ENCODE measurements around the gene LVRN.

Gene LVRN

DNA sequence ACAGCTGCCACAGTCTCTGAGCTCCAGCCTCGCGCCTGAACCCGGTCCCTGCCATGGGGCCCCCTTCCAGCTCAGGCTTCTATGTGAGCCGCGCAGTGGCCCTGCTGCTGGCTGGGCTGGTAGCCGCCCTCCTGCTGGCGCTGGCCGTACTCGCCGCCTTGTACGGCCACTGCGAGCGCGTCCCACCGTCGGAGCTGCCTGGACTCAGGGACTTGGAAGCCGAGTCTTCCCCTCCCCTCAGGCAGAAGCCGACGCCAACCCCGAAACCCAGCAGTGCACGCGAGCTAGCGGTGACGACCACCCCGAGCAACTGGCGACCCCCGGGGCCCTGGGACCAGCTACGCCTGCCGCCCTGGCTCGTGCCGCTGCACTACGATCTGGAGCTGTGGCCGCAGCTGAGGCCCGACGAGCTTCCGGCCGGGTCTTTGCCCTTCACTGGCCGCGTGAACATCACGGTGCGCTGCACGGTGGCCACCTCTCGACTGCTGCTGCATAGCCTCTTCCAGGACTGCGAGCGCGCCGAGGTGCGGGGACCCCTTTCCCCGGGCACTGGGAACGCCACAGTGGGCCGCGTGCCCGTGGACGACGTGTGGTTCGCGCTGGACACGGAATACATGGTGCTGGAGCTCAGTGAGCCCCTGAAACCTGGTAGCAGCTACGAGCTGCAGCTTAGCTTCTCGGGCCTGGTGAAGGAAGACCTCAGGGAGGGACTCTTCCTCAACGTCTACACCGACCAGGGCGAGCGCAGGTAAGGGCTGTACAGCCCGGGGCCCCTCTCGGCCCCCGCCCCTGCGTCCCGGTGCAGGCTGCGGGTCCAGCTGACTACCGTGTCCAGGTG is 509 bp downstream of the LVRN start:
- DNase-seq (ENCODE audit: insufficient read length, low spot score) (no peak), FAIRE-seq (no peak)
- TF ChIP-seq, protein P1, sequence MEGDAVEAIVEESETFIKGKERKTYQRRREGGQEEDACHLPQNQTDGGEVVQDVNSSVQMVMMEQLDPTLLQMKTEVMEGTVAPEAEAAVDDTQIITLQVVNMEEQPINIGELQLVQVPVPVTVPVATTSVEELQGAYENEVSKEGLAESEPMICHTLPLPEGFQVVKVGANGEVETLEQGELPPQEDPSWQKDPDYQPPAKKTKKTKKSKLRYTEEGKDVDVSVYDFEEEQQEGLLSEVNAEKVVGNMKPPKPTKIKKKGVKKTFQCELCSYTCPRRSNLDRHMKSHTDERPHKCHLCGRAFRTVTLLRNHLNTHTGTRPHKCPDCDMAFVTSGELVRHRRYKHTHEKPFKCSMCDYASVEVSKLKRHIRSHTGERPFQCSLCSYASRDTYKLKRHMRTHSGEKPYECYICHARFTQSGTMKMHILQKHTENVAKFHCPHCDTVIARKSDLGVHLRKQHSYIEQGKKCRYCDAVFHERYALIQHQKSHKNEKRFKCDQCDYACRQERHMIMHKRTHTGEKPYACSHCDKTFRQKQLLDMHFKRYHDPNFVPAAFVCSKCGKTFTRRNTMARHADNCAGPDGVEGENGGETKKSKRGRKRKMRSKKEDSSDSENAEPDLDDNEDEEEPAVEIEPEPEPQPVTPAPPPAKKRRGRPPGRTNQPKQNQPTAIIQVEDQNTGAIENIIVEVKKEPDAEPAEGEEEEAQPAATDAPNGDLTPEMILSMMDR (IDR thresholded peaks at IDR 0.05; ENCODE audit: insufficient read depth, missing control alignments): no peak

GRCh38 chr5:115963566-115963965 is 1.3 kb downstream of the LVRN start:
- TF ChIP-seq, protein P1 (IDR thresholded peaks at IDR 0.05; ENCODE audit: insufficient read depth, missing control alignments): no peak
- no peak for FAIRE-seq
- DNase-seq (ENCODE audit: insufficient read length, low spot score): no peak

- FAIRE-seq (no peak), DNase-seq (ENCODE audit: insufficient read length, low spot score) (no peak)
- TF ChIP-seq, protein P1 (IDR thresholded peaks at IDR 0.05; ENCODE audit: insufficient read depth, missing control alignments): no peak
These were observed 6.5 kb downstream of the LVRN start for GRCh38 chr5:115968770-115969169.

- TF ChIP-seq, protein P1 (IDR thresholded peaks at IDR 0.05; ENCODE audit: insufficient read depth, missing control alignments): no peak
- DNase-seq (ENCODE audit: insufficient read length, low spot score): no peak
- no peak for FAIRE-seq
These were observed 14.8 kb downstream of the LVRN start for GRCh38 chr5:115977096-115977495.

GRCh38 chr5:115977988-115978387 is 15.7 kb downstream of the LVRN start:
- TF ChIP-seq, protein P1 (IDR thresholded peaks at IDR 0.05; ENCODE audit: insufficient read depth, missing control alignments): no peak
- FAIRE-seq: no peak
- DNase-seq (ENCODE audit: insufficient read length, low spot score): no peak

GRCh38 chr5:115978779-115979178 is 16.5 kb downstream of the LVRN start:
- no peak for FAIRE-seq
- TF ChIP-seq, protein P1 (IDR thresholded peaks at IDR 0.05; ENCODE audit: insufficient read depth, missing control alignments): no peak

More at GRCh38 chr5:115978779-115979178, 16.5 kb downstream of the LVRN start:
- DNase-seq (ENCODE audit: insufficient read length, low spot score): no peak
